Neural crest cell (in vitro differentiated cells): ENCODE data around the gene KNDC1. TPM values are rescaled to one million over a fixed set of nuclear protein-coding genes. Genes with fewer than 3 reads are reported as not detected.

Experiments used
- DNase-seq: peaks from one replicate; pipeline ENCODE4 v3.0.0; 2021; ENCODE audit warnings: low read depth, mixed read lengths, low spot score
- H3K27ac Mint-ChIP-seq: one replicate; pipeline ENCODE4 v1.8.0; 2021; ENCODE audit warnings: mild to moderate bottlenecking, mixed read lengths; ENCODE audit not compliant: unreplicated experiment
- H3K27me3 Mint-ChIP-seq: 2 replicates; pipeline ENCODE4 v1.8.0; 2021; ENCODE audit warnings: low read depth, mild to moderate bottlenecking, mixed read lengths
- H3K36me3 Mint-ChIP-seq: 2 replicates; pipeline ENCODE4 v1.8.0; 2021; ENCODE audit warnings: low read depth, mild to moderate bottlenecking, mixed read lengths
- H3K4me1 Mint-ChIP-seq: 2 replicates; pipeline ENCODE4 v1.8.0; 2021; ENCODE audit warnings: mixed read lengths
- H3K4me3 Mint-ChIP-seq: one replicate; pipeline ENCODE4 v1.8.0; 2021; ENCODE audit warnings: mild to moderate bottlenecking, mixed read lengths
- H3K9me3 Mint-ChIP-seq: 2 replicates; pipeline ENCODE4 v1.8.0; 2021; ENCODE audit warnings: mixed read lengths
- CTCF ChIP-seq: fragments of 200-600 bp; sonication (generic); conservative IDR thresholded peaks from 2 replicates; pipeline ENCODE4 v1.5.0; 2021; ENCODE audit warnings: antibody characterized with exemption, mild to moderate bottlenecking
- total RNA-seq: library from RNA; stranded (reverse); gene quantifications from 2 replicates; pipeline ENCODE4 v1.2.1, GENCODE V29; 2021

The KNDC1 gene
- total RNA-seq, 1 donor from 2014 or later: 5.5 TPM

- no peak for DNase-seq
- no peaks in the 10 kb centered on the region for H3K9me3 Mint-ChIP-seq
- no peak overlapping the region for H3K27ac Mint-ChIP-seq
- H3K36me3 Mint-ChIP-seq: no peaks in the 10 kb centered on the region
- H3K4me3 Mint-ChIP-seq: no peak overlapping the region
- TF ChIP-seq CTCF: no peak
- H3K27me3 Mint-ChIP-seq: peaks cover 37% of the 10 kb centered on the region
- no peaks in the 10 kb centered on the region for H3K4me1 Mint-ChIP-seq
Observed at GRCh38 chr10:133159611-133159949, 439 bp upstream of the KNDC1 start.

DNA sequence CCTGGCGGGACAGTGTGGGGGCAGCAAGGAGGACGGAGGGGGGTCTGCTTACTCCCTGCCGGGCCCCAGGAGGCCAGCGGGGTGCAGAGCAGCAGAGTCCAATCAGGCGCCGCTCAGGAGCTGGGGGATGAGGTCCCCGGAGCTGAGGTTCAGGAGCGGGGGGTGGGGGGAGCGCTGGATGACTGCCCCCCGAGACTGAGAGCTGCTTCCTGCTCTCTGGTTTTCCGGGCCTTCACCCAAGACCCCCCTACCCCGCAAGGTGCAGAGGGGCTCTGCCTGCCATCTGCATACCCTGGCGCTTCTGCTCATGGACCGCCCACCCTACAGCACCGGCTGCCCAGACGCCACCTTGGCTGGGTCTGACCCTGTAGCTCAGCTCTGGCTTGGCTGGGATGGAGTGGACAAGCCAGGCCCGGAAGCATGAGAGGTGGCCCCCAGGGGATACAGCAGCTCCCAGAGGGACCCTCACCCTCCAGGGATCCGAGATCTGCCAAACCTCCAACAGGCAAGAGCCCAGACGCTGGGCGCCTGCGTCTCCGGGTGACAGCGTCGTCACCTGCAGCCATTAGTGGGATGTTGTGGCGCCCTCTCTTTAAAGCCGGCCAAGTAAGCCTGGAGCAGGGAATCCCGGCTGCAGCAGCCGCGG is 930 bp downstream of the KNDC1 start:
- H3K27me3 Mint-ChIP-seq: peaks cover 30% of the 10 kb centered on the region
- H3K36me3 Mint-ChIP-seq: no peaks in the 10 kb centered on the region
- no peaks in the 10 kb centered on the region for H3K4me1 Mint-ChIP-seq
- TF ChIP-seq CTCF: no peak
- peak overlapping the region; percentile 74 for H3K4me3 Mint-ChIP-seq
- DNase-seq: no peak
- no peak overlapping the region for H3K27ac Mint-ChIP-seq
- H3K9me3 Mint-ChIP-seq: no peaks in the 10 kb centered on the region

DNA sequence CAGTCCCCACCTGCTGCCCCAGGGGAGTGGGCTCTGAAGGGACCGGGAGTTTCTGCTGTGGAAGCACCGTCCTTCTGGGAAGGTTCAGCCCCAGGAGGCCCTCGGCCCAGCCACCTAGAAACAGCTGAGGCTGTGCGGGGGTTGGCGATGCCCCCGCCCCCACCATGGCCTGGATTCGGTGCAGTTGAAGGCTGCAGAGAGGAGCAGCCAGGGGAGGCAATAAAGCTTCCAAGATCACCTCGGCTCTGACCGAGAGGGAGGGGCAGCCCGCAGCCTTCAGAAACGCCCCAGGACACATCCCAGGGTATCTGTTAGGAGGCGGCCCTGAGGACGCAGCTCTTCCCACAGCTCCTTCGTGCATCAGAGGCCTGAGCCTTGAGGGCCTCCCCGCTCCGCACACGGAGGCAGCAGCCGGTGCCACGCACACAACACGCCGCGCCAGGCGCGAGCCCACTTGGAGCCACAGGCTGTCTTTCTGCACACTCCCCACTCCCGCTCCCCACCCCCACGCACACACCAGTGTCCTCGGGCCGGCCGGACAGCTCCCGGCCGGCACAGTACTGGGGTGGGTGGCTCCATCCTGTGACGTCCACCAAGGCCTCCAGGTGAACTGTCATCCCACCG is 1.6 kb downstream of the KNDC1 start:
- peaks cover 4% of the 10 kb centered on the region for H3K36me3 Mint-ChIP-seq
- H3K4me3 Mint-ChIP-seq: peak overlapping the region; percentile 74
- H3K27me3 Mint-ChIP-seq: peaks cover 30% of the 10 kb centered on the region
- no peak for DNase-seq
- TF ChIP-seq CTCF: no peak
- H3K27ac Mint-ChIP-seq: no peak overlapping the region
- no peaks in the 10 kb centered on the region for H3K4me1 Mint-ChIP-seq
- H3K9me3 Mint-ChIP-seq: no peaks in the 10 kb centered on the region

GRCh38 chr10:133162178-133162909 is 2.3 kb downstream of the KNDC1 start:
- no peaks in the 10 kb centered on the region for H3K9me3 Mint-ChIP-seq
- H3K27me3 Mint-ChIP-seq: peaks cover 27% of the 10 kb centered on the region
- peaks cover 4% of the 10 kb centered on the region for H3K36me3 Mint-ChIP-seq
- H3K4me1 Mint-ChIP-seq: no peaks in the 10 kb centered on the region
- no peak for DNase-seq
- H3K27ac Mint-ChIP-seq: no peak overlapping the region
- peak overlapping the region; percentile 41 for H3K4me3 Mint-ChIP-seq
- TF ChIP-seq CTCF: no peak

DNA sequence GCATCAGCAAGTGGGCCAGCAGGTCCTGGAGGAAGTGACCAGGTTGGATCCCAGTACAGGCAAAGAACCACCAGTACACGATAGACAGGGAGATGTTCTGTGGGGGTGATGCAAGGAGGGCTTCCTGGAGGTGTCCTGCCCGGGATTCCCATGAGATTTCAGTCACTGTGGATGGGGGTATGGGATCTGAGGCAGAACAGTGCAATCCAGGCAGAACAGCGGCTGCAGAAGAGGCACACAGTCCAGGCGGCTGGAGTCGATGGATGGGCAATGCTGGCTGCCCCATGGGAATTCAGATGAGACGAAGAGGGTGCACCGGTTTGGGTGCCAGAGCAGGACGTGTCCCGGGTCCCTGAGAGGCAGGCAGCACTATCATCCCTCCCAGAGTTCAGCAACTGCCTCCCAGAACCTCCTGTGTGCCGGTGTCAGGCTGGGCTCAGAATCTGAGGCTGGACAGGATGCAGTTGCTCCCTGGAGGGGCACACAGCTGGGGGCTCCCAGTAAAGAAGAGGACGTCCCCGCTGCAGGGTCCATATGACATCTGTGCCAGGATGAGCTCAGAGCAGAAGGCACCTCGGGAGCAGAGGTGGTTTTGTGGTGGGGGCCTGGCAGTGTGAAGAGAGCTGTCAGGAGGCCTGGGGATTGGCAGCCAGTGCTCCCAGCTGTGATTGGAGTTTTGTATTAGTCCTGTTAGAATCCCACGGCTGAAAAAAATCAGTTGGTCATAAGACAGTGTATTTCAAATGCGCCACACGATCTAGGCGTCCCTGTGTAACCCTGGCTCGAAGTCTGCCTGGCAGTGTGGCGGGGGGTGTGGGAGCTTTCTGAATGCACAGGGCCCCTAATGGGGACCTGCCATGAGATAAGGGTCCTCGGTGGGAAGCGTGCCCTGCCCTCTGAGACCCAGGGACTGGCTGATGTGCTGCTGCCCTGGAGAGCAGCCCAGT is 3.2 kb downstream of the KNDC1 start:
- no peak for TF ChIP-seq CTCF
- Mint-ChIP-seq H3K27me3 (peaks cover 25% of the 10 kb centered on the region), H3K36me3 (peaks cover 4% of the 10 kb centered on the region), H3K9me3 (no peaks in the 10 kb centered on the region), H3K27ac (no peak overlapping the region), H3K4me1 (no peaks in the 10 kb centered on the region), H3K4me3 (peak overlapping the region; percentile 54)
- DNase-seq: no peak
